SK-N-SH (cell line): ENCODE results near the gene SORD.

Source experiments
- CTCF ChIP-seq: fragments of 200-600 bp; sonication (generic); IDR thresholded peaks from 2 replicates; pipeline ENCODE4 v1.6.1; 2017; ENCODE audit warnings: antibody characterized with exemption, mild to moderate bottlenecking, moderate library complexity
- EP300 ChIP-seq, 2 experiments: IDR thresholded peaks; 2 replicates each; pipeline versions ENCODE4 v1.4.0 to v1.6.1; 2012; ENCODE audit warnings: borderline replicate concordance in 1 of 2, low read depth in 1 of 2, low read length in 1 of 2
- EZH2phosphoT487 ChIP-seq: fragments of 200-600 bp; sonication (generic); IDR thresholded peaks from 2 replicates; pipeline ENCODE4 v1.6.1; 2017; ENCODE audit warnings: low read depth, mixed run types, mild to moderate bottlenecking, antibody characterized with exemption, moderate library complexity, borderline replicate concordance
- GATA2 ChIP-seq: sonication (generic); formaldehyde crosslinking; IDR thresholded peaks from 2 replicates; pipeline ENCODE4 v1.5.0; 2020; ENCODE audit warnings: mild to moderate bottlenecking, missing genetic modification reagents
- MAX ChIP-seq: IDR thresholded peaks from 2 replicates; pipeline ENCODE4 v1.4.0; 2012; ENCODE audit warnings: low read depth
- PBX3 ChIP-seq: IDR thresholded peaks from 2 replicates; pipeline ENCODE4; 2012
- RFX5 ChIP-seq: IDR thresholded peaks from 2 replicates; pipeline ENCODE4 v1.6.1; 2012; ENCODE audit warnings: mild to moderate bottlenecking, improper control_type of control experiment, low read length
- SIN3A ChIP-seq: IDR thresholded peaks from 2 replicates; pipeline ENCODE4 v1.6.1; 2012; ENCODE audit warnings: low read depth, mild to moderate bottlenecking, low read length, moderate library complexity, borderline replicate concordance
- SMC3 ChIP-seq: IDR thresholded peaks from 2 replicates; pipeline ENCODE4 v1.6.1; 2012; ENCODE audit warnings: low read depth, low read length, improper control_type of control experiment
- TAF1 ChIP-seq: IDR thresholded peaks from 2 replicates; pipeline ENCODE4 v1.6.1; 2012; ENCODE audit warnings: low read depth, mild to moderate bottlenecking, low read length, moderate library complexity, borderline replicate concordance
- TF ChIP-seq, protein P1 (sequence below): IDR thresholded peaks from 2 replicates; pipeline ENCODE4 v1.4.0; 2012; ENCODE audit warnings: low read depth, borderline replicate concordance

GRCh38 chr15:45093622-45094357 lies 70.8 kb downstream of the SORD start:
- TF ChIP-seq, protein P1, sequence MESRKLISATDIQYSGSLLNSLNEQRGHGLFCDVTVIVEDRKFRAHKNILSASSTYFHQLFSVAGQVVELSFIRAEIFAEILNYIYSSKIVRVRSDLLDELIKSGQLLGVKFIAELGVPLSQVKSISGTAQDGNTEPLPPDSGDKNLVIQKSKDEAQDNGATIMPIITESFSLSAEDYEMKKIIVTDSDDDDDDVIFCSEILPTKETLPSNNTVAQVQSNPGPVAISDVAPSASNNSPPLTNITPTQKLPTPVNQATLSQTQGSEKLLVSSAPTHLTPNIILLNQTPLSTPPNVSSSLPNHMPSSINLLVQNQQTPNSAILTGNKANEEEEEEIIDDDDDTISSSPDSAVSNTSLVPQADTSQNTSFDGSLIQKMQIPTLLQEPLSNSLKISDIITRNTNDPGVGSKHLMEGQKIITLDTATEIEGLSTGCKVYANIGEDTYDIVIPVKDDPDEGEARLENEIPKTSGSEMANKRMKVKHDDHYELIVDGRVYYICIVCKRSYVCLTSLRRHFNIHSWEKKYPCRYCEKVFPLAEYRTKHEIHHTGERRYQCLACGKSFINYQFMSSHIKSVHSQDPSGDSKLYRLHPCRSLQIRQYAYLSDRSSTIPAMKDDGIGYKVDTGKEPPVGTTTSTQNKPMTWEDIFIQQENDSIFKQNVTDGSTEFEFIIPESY: no peak
- TF ChIP-seq TAF1 (no peak), PBX3 (no peak), CTCF (no peak), SMC3 (no peak), SIN3A (no peak), EZH2phosphoT487 (no peak), EP300 (IDR thresholded peaks at IDR 0.05; ENCODE audit: borderline replicate concordance in 1 of 2, low read depth in 1 of 2, low read length in 1 of 2) (no peak), RFX5 (no peak), GATA2 (CRISPR knock-in tag) (no peak), MAX (no peak)
